Upper lobe of left lung (tissue), 4 donors: Measurements from ENCODE around the gene HOXD10.

Experiments used
- EP300 ChIP-seq, 4 donors: sonication (generic); formaldehyde crosslinking; IDR thresholded peaks; one replicate each; pipeline ENCODE4 v1.5.1; 2017; ENCODE audit warnings: antibody characterized with exemption in 4 of 4, control low read depth in 2 of 4
- POLR2A ChIP-seq, 4 donors: fragments of 450-650 bp; IDR thresholded peaks; one replicate each; pipeline ENCODE4 v1.5.1; 2016 to 2017; ENCODE audit warnings: antibody characterized with exemption in 4 of 4, mild to moderate bottlenecking in 2 of 4
- TF ChIP-seq, protein P1 (sequence below), 6 experiments: fragments of 450-650 bp in 4 of 6; fragments of 200-600 bp in 2 of 6; sonication (generic) in 2 of 6; IDR thresholded peaks; one replicate each; pipeline ENCODE4 v1.5.1; 2016 to 2019; ENCODE audit warnings: antibody characterized with exemption in 6 of 6

DNA sequence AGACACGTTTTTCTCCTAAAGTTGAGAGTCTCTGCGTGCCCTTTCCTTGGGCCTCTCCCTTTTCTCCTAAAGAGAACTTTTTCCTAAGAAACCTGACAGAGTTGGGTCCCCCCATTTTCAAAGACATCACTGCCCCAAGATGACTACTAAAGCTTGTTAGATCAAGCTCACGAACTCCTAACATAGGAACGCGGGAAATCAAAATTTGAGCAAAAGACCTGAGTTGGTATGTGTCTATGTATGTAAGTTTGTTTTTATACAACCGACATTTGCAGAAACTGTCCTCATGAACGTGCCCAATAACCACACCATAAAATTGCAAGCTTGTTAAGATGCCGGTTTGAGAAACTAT lies 22.7 kb upstream of the HOXD10 start:
- TF ChIP-seq POLR2A (IDR thresholded peaks at IDR 0.05) (no peak), EP300 (IDR thresholded peaks at IDR 0.05) (no peak)
- TF ChIP-seq, protein P1, sequence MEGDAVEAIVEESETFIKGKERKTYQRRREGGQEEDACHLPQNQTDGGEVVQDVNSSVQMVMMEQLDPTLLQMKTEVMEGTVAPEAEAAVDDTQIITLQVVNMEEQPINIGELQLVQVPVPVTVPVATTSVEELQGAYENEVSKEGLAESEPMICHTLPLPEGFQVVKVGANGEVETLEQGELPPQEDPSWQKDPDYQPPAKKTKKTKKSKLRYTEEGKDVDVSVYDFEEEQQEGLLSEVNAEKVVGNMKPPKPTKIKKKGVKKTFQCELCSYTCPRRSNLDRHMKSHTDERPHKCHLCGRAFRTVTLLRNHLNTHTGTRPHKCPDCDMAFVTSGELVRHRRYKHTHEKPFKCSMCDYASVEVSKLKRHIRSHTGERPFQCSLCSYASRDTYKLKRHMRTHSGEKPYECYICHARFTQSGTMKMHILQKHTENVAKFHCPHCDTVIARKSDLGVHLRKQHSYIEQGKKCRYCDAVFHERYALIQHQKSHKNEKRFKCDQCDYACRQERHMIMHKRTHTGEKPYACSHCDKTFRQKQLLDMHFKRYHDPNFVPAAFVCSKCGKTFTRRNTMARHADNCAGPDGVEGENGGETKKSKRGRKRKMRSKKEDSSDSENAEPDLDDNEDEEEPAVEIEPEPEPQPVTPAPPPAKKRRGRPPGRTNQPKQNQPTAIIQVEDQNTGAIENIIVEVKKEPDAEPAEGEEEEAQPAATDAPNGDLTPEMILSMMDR (IDR thresholded peaks at IDR 0.05), result no peak
